Stimulated activated CD4-positive, alpha-beta T cell treated with anti-CD3 and anti-CD28 coated beads, Interleukin-2, amount 100 ng/mL, for 4 hours (primary cell): ENCODE results near the gene CREB3L1.

Source experiments
- DNase-seq: peaks from one replicate; pipeline ENCODE4 v3.0.0-alpha.2; 2020; ENCODE audit warnings: low read depth

Gene CREB3L1

GRCh38 chr11:46366661-46367161, 89.2 kb downstream of the CREB3L1 start:
- no peak for DNase-seq

GRCh38 chr11:46367244-46367915, 89.9 kb downstream of the CREB3L1 start:
- DNase-seq: peak; percentile 59

- DNase-seq: no peak
Observed at GRCh38 chr11:46367916-46368267, 90.4 kb downstream of the CREB3L1 start.

- no peak for DNase-seq
Observed at GRCh38 chr11:46369458-46370152, 92.1 kb downstream of the CREB3L1 start.

GRCh38 chr11:46370253-46370652, 92.8 kb downstream of the CREB3L1 start:
- DNase-seq: no peak
